Cardiac muscle cell (in vitro differentiated cells and primary cell): ENCODE measurements around the gene MKS1. TPM values are rescaled to one million over a fixed set of nuclear protein-coding genes. Genes with fewer than 3 reads are reported as not detected.

Source experiments
- DNase-seq, 2 donors: peaks; one replicate each; pipeline versions ENCODE4 v3.0.0 to v3.0.0-alpha.2; 2010 to 2017; ENCODE audit warnings: low read depth in 1 of 2, low spot score in 1 of 2
- H3K27ac ChIP-seq: fragments of 200-600 bp; sonication (generic); 2 replicates; pipeline ENCODE4 v1.5.1; 2016
- H3K27me3 ChIP-seq: fragments of 200-600 bp; sonication (generic); 2 replicates; pipeline ENCODE4 v1.6.0; 2016; ENCODE audit warnings: control low read depth
- H3K36me3 ChIP-seq: fragments of 200-600 bp; sonication (generic); 2 replicates; pipeline ENCODE4 v1.5.1; 2016; ENCODE audit warnings: control low read depth
- H3K4me1 ChIP-seq: fragments of 200-600 bp; sonication (generic); 2 replicates; pipeline ENCODE4 v1.8.1; 2017; ENCODE audit warnings: low read depth, mild to moderate bottlenecking, mixed run types
- H3K4me3 ChIP-seq: fragments of 200-600 bp; sonication (generic); 2 replicates; pipeline ENCODE4 v1.5.1; 2016; ENCODE audit warnings: mild to moderate bottlenecking
- H3K9me3 ChIP-seq: fragments of 200-600 bp; sonication (generic); 2 replicates; pipeline ENCODE4 v1.5.1; 2017; ENCODE audit warnings: low read depth, mild to moderate bottlenecking, control low read depth
- CTCF ChIP-seq: IDR thresholded peaks from 2 replicates; pipeline ENCODE4 v1.5.1; 2012; ENCODE audit warnings: low read depth, mild to moderate bottlenecking, low read length
- polyA plus RNA-seq: library from polyadenylated mRNA; unstranded; fragments of >200 nt; fragmentation: Nextera tagmentation; extraction: Ambion mirVana; gene quantifications from 2 replicates; pipeline ENCODE4 v1.2.1, GENCODE V29; 2016
- total RNA-seq: library from RNA; depleted of rRNA; stranded (reverse); fragments of >200 nt; gene quantifications from 2 replicates; pipeline ENCODE4 v1.2.3, GENCODE V29; 2016

MKS1 gene
- total and polyA plus RNA-seq, 2 experiments from 2014 or later: 28.6 to 29.7 TPM

- H3K36me3 ChIP-seq: no peaks in the 10 kb centered on the region
- H3K4me3 ChIP-seq: no peak overlapping the region
- H3K27ac ChIP-seq: no peak overlapping the region
- TF ChIP-seq CTCF: no peak
- H3K27me3 ChIP-seq: no peaks in the 10 kb centered on the region
- no peaks in the 10 kb centered on the region for H3K4me1 ChIP-seq
- peak in 1 of 2 donors; percentile 89 for DNase-seq
- H3K9me3 ChIP-seq: no peaks in the 10 kb centered on the region
These were observed 29.5 kb downstream of the MKS1 start for GRCh38 chr17:58189436-58190146.

DNA sequence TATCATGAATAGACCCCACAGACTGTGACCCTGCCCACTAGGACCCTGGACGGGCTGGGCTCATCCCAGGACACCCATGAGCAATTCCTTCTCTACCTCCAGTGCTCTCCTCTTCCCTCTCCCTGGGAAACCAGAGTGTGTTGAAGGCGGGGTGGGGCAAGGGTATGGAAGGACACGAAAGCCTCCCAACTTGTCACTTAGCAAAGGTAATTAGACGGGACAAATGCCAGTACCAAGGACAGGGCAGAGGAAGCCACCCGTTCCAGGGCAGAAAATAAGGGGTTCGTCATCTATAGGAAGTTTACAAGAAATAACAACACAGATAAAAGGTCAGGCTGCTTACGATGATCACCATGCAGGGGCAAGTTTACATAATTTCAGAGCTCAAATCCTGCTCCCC, 31.4 kb downstream of the MKS1 start:
- no peaks in the 10 kb centered on the region for H3K27me3 ChIP-seq
- H3K4me3 ChIP-seq: no peak overlapping the region
- no peaks in the 10 kb centered on the region for H3K36me3 ChIP-seq
- no peak overlapping the region for H3K27ac ChIP-seq
- no peaks in the 10 kb centered on the region for H3K9me3 ChIP-seq
- H3K4me1 ChIP-seq: no peaks in the 10 kb centered on the region
- no peak for DNase-seq
- TF ChIP-seq CTCF: no peak

- Histone ChIP-seq H3K4me1 (no peaks in the 10 kb centered on the region), H3K36me3 (no peaks in the 10 kb centered on the region), H3K27ac (no peak overlapping the region), H3K4me3 (no peak overlapping the region), H3K9me3 (no peaks in the 10 kb centered on the region), H3K27me3 (no peaks in the 10 kb centered on the region)
- TF ChIP-seq CTCF: no peak
- DNase-seq: no peak
These were observed 32.0 kb downstream of the MKS1 start for GRCh38 chr17:58187063-58187462.

DNA sequence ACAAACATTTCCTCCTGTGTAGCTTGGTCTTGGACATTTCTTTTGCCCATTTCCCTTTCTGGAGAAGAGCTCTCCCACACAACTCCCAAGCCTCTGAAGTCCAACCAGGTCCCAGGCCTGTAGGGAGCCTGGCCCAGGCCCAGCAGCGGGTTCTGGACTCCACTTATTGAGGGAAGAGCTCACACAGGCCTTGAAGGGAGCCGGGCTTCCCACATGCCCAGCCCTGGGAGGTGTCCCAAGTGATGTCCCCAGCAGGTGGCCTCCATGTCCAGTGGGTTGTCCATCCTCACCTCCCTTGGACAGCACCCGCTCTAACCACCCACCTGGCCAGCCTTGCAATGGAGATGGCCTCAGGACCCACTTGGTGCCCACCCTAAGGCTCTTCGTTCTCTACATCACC, 32.5 kb downstream of the MKS1 start:
- no peak for TF ChIP-seq CTCF
- Histone ChIP-seq H3K27ac (no peak overlapping the region), H3K9me3 (no peaks in the 10 kb centered on the region), H3K36me3 (no peaks in the 10 kb centered on the region), H3K4me3 (no peak overlapping the region), H3K4me1 (no peaks in the 10 kb centered on the region), H3K27me3 (no peaks in the 10 kb centered on the region)
- no peak for DNase-seq

- TF ChIP-seq CTCF: no peak
- no peaks in the 10 kb centered on the region for H3K4me1 ChIP-seq
- no peak for DNase-seq
- no peaks in the 10 kb centered on the region for H3K27me3 ChIP-seq
- no peak overlapping the region for H3K4me3 ChIP-seq
- no peaks in the 10 kb centered on the region for H3K9me3 ChIP-seq
- no peaks in the 10 kb centered on the region for H3K36me3 ChIP-seq
- no peak overlapping the region for H3K27ac ChIP-seq
These were observed 33.9 kb downstream of the MKS1 start for GRCh38 chr17:58184986-58185761.
